ENCODE measurements around the gene CEBPA. TPM values are rescaled to one million over a fixed set of nuclear protein-coding genes. Genes with fewer than 3 reads are reported as not detected.

Gene CEBPA
- total RNA-seq, 5 donors from 2014 or later (not counting 1 experiment from before 2014, with no cell fraction given): 1.1 to 2.1 (median 1.8) TPM

- Mint-ChIP-seq H3K4me3 (no peak overlapping the region), H3K9me3 (no peaks in the 10 kb centered on the region), H3K4me1 (peaks cover 9 to 15% (median 10%) of the 10 kb centered on the region in 3 donors), H3K27me3 (no peaks in the 10 kb centered on the region), H3K27ac (no peak overlapping the region), H3K36me3 (no peaks in the 10 kb centered on the region)
- DNase-seq (no peak), ATAC-seq (replicated peaks in 1 of 4) (no peak)
- WGBS (ENCODE audit: insufficient coverage): 84% methylated on average over 3 of the region's 4 CpGs
- H3K4me1 ChIP-seq (ENCODE audit: control insufficient read depth in 1 of 2, extremely low read depth in 1 of 2, insufficient read depth in 2 of 2, low read length in 2 of 2): peaks cover 0 to 21% of the 10 kb centered on the region in 2 experiments
- POLR2A ChIA-PET: no interaction called here
- CTCF ChIA-PET: interaction anchor here in 1 of 2 donors (0.6 kb wide), 2 partner anchors 709 to 823 kb away, joined by 3 read pairs; no protein-coding TSS in a partner anchor
- no peak overlapping the region for H3K4me3 ChIP-seq (ENCODE audit: control insufficient read depth in 1 of 2, extremely low read depth in 1 of 2, low read length in 1 of 2)
- no peaks in the 10 kb centered on the region for H3K36me3 ChIP-seq (ENCODE audit: control insufficient read depth in 2 of 2, extremely low read depth in 1 of 2, insufficient read depth in 1 of 2, low read length in 1 of 2)
- no peak overlapping the region for H3K27ac ChIP-seq (ENCODE audit: low read length)
- H3K27me3 ChIP-seq (replicated peaks in 1 of 2; ENCODE audit: control insufficient read depth in 2 of 2, extremely low read depth in 1 of 2, insufficient read depth in 2 of 2, low read length in 1 of 2): peaks cover 0 to 18% of the 10 kb centered on the region in 2 experiments
- H3K9me3 ChIP-seq: no peaks in the 10 kb centered on the region
Measured at GRCh38 chr19:33278023-33278402, 24.3 kb downstream of the CEBPA start.

DNA sequence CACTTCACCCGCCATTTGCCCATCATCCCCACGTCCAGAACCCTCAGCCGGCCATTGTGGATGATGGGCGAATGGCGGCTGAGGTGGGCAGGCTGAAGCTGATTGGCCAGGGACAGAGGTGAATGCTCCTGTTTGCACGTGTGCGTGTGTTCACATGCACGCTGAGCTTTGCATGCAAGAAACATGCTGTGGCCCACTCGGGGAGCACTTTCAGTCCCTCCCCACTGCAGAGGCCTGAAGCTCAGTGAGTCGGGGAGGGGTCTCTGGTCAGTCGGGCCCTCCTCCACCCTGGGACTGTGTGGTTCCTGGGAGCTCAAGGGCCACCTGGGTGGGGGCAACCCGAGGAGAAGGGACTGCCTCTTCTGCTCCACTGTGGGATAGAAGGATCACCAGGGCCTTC is 24.9 kb downstream of the CEBPA start:
- no peak overlapping the region for H3K4me3 ChIP-seq (ENCODE audit: control insufficient read depth in 1 of 2, extremely low read depth in 1 of 2, low read length in 1 of 2)
- ChIA-PET CTCF (interaction anchor here in 1 of 2 donors (0.6 kb wide), 2 partner anchors 708 to 824 kb away, joined by 3 read pairs; no protein-coding TSS in a partner anchor), POLR2A (no interaction called here)
- H3K36me3 Mint-ChIP-seq: no peaks in the 10 kb centered on the region
- no peaks in the 10 kb centered on the region for H3K36me3 ChIP-seq (ENCODE audit: control insufficient read depth in 2 of 2, extremely low read depth in 1 of 2, insufficient read depth in 1 of 2, low read length in 1 of 2)
- peaks cover 0 to 21% of the 10 kb centered on the region in 2 experiments for H3K4me1 ChIP-seq (ENCODE audit: control insufficient read depth in 1 of 2, extremely low read depth in 1 of 2, insufficient read depth in 2 of 2, low read length in 2 of 2)
- no peak overlapping the region for H3K27ac ChIP-seq (ENCODE audit: low read length)
- peaks cover 9 to 17% (median 10%) of the 10 kb centered on the region in 3 donors for H3K4me1 Mint-ChIP-seq
- no peak overlapping the region for H3K4me3 Mint-ChIP-seq
- H3K9me3 ChIP-seq: no peaks in the 10 kb centered on the region
- ATAC-seq (replicated peaks in 1 of 4) (no peak), DNase-seq (no peak)
- H3K27ac Mint-ChIP-seq: no peak overlapping the region
- H3K27me3 ChIP-seq (replicated peaks in 1 of 2; ENCODE audit: control insufficient read depth in 2 of 2, extremely low read depth in 1 of 2, insufficient read depth in 2 of 2, low read length in 1 of 2): peaks cover 0 to 18% of the 10 kb centered on the region in 2 experiments
- 82% methylated on average over 9 of the region's 12 CpGs for WGBS (ENCODE audit: insufficient coverage)
- no peaks in the 10 kb centered on the region for H3K9me3 Mint-ChIP-seq
- no peaks in the 10 kb centered on the region for H3K27me3 Mint-ChIP-seq

DNA sequence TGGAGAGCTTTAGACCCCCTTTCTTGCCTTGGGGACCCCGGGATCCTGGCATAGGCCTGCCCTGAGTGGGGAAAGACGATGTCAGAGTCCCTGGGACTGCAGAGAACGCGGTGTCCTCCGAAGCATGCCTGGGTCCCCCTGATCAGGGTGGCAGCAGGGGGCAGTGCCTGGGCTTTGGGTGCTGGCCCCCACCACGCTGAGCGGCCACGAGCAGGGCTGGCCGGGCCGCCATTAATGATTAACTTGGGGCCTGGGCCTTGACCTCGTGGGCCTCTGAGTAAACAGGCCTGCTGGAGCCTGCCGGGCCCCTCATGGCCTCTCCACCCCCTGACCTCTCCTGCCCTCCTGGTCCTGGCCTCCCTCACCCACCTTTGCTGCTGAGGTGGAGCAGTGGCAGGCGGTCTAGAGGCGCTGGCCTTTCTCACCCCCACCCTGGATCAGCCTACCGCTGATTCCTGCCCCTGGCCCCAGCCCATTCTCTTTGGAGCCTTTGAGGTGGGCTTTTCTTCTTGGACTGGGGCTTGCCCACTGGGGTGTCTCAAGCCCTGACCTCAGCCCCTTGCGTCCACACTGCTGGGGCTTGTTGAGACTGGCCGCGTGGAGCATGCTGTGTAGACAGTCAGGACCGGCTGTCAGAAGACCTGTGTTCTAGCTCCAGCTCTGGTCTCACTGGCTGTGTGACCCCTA is 26.3 kb downstream of the CEBPA start:
- no peak for ATAC-seq (replicated peaks in 1 of 4)
- Mint-ChIP-seq H3K4me1 (peaks cover 9 to 17% (median 10%) of the 10 kb centered on the region in 3 donors), H3K36me3 (no peaks in the 10 kb centered on the region), H3K27ac (no peak overlapping the region), H3K27me3 (no peaks in the 10 kb centered on the region), H3K4me3 (no peak overlapping the region), H3K9me3 (no peaks in the 10 kb centered on the region)
- ChIA-PET CTCF (no interaction called here), POLR2A (no interaction called here)
- no peak for DNase-seq
- Histone ChIP-seq H3K27me3 (replicated peaks in 1 of 2; ENCODE audit: control insufficient read depth in 2 of 2, extremely low read depth in 1 of 2, insufficient read depth in 2 of 2, low read length in 1 of 2) (peaks cover 0 to 13% of the 10 kb centered on the region in 2 experiments), H3K9me3 (no peaks in the 10 kb centered on the region), H3K27ac (ENCODE audit: low read length) (no peak overlapping the region), H3K36me3 (ENCODE audit: control insufficient read depth in 2 of 2, extremely low read depth in 1 of 2, insufficient read depth in 1 of 2, low read length in 1 of 2) (no peaks in the 10 kb centered on the region), H3K4me1 (ENCODE audit: control insufficient read depth in 1 of 2, extremely low read depth in 1 of 2, insufficient read depth in 2 of 2, low read length in 2 of 2) (peaks cover 0 to 21% of the 10 kb centered on the region in 2 experiments), H3K4me3 (ENCODE audit: control insufficient read depth in 1 of 2, extremely low read depth in 1 of 2, low read length in 1 of 2) (no peak overlapping the region)
- 95% methylated on average over 16 of the region's 19 CpGs for WGBS (ENCODE audit: insufficient coverage)

DNA sequence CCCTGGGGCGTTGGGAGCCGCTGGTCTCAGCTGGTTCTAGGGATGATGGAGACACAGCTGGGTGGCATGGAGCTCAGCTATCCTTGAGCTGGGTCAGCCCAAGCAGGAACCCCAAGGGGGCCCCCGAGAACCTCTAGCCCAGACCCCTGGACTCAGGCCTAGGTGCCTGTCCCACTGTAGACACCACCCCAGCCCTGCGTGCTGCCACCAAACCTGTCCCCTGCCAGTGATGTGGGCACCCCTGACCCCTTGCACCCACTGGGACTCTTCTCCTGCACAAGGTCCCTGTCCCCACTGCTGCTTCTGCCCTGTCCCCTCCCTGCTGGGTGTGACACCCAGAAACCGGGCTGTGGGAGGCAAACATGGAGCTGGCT is 26.8 kb downstream of the CEBPA start:
- H3K4me1 ChIP-seq (ENCODE audit: control insufficient read depth in 1 of 2, extremely low read depth in 1 of 2, insufficient read depth in 2 of 2, low read length in 2 of 2): peaks cover 0 to 17% of the 10 kb centered on the region in 2 experiments
- DNase-seq: no peak
- Mint-ChIP-seq H3K27me3 (no peaks in the 10 kb centered on the region), H3K4me1 (peaks cover 7 to 15% (median 8%) of the 10 kb centered on the region in 3 donors), H3K27ac (no peak overlapping the region), H3K4me3 (no peak overlapping the region), H3K36me3 (no peaks in the 10 kb centered on the region), H3K9me3 (no peaks in the 10 kb centered on the region)
- ChIA-PET POLR2A (no interaction called here), CTCF (no interaction called here)
- 96% methylated on average over 5 of the region's 5 CpGs for WGBS (ENCODE audit: insufficient coverage)
- ATAC-seq (replicated peaks in 1 of 4): no peak
- H3K9me3 ChIP-seq: no peaks in the 10 kb centered on the region
- no peak overlapping the region for H3K27ac ChIP-seq (ENCODE audit: low read length)
- no peak overlapping the region for H3K4me3 ChIP-seq (ENCODE audit: control insufficient read depth in 1 of 2, extremely low read depth in 1 of 2, low read length in 1 of 2)
- peaks cover 0 to 8% of the 10 kb centered on the region in 2 experiments for H3K27me3 ChIP-seq (replicated peaks in 1 of 2; ENCODE audit: control insufficient read depth in 2 of 2, extremely low read depth in 1 of 2, insufficient read depth in 2 of 2, low read length in 1 of 2)
- H3K36me3 ChIP-seq (ENCODE audit: control insufficient read depth in 2 of 2, extremely low read depth in 1 of 2, insufficient read depth in 1 of 2, low read length in 1 of 2): no peaks in the 10 kb centered on the region

GRCh38 chr19:33274663-33275558 is 27.4 kb downstream of the CEBPA start:
- Histone ChIP-seq H3K4me3 (ENCODE audit: control insufficient read depth in 1 of 2, extremely low read depth in 1 of 2, low read length in 1 of 2) (no peak overlapping the region), H3K27me3 (replicated peaks in 1 of 2; ENCODE audit: control insufficient read depth in 2 of 2, extremely low read depth in 1 of 2, insufficient read depth in 2 of 2, low read length in 1 of 2) (peaks cover 0 to 11% of the 10 kb centered on the region in 2 experiments), H3K27ac (ENCODE audit: low read length) (no peak overlapping the region), H3K36me3 (ENCODE audit: control insufficient read depth in 2 of 2, extremely low read depth in 1 of 2, insufficient read depth in 1 of 2, low read length in 1 of 2) (no peaks in the 10 kb centered on the region), H3K4me1 (ENCODE audit: control insufficient read depth in 1 of 2, extremely low read depth in 1 of 2, insufficient read depth in 2 of 2, low read length in 2 of 2) (peaks cover 0 to 12% of the 10 kb centered on the region in 2 experiments), H3K9me3 (no peaks in the 10 kb centered on the region)
- H3K27me3 Mint-ChIP-seq: no peaks in the 10 kb centered on the region
- H3K4me3 Mint-ChIP-seq: no peak overlapping the region
- H3K36me3 Mint-ChIP-seq: no peaks in the 10 kb centered on the region
- ATAC-seq (replicated peaks in 1 of 4) (no peak), DNase-seq (no peak)
- WGBS (ENCODE audit: insufficient coverage): 91% methylated on average over 14 of the region's 17 CpGs
- POLR2A ChIA-PET: no interaction called here
- no peak overlapping the region for H3K27ac Mint-ChIP-seq
- H3K4me1 Mint-ChIP-seq: peaks cover under 1 to 9% (median 4%) of the 10 kb centered on the region in 3 donors
- CTCF ChIA-PET: interaction anchor here in 1 of 2 donors (0.6 kb wide), 1 partner anchor 148 kb away, joined by 3 read pairs; no protein-coding TSS in a partner anchor
- no peaks in the 10 kb centered on the region for H3K9me3 Mint-ChIP-seq

DNA sequence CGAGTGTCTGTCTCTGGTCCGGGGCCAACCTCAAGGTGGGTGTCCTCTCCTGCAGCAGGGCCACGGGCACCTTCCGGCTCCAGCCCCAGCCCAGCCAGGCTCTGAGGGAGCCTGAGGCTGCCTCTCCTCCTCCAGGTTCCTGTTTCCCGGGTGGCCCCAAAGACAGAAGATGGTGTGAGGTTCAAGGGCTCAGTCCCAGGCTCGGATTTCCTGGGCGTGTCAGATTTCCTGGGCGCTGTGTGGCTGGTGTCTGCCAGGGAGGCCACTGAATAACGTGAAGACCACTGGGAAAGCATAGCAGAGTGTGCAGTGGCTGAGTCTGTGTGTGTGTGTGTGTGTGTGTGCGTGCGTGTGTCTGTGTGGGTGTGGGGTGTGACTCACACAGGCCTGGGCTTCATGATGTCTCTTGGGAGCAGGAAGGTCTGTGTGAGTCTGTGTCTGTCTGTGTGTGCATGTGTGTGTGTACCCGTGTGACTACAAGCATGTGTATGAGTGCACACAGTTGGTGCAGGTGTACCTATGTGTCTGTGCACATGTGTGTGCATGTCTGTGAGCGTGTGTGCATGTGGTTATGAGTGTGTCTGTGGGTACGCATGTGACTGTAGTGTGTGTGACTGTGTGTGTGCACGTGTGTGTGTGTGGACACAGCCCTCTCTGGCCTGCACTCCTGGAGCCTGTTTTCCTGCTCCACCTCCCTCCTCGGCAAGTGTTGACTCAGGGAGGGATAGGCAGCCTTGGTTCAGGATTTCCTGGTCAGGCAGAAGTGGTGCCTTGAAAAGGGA is 28.3 kb downstream of the CEBPA start:
- Histone ChIP-seq H3K36me3 (ENCODE audit: control insufficient read depth in 2 of 2, extremely low read depth in 1 of 2, insufficient read depth in 1 of 2, low read length in 1 of 2) (no peaks in the 10 kb centered on the region), H3K4me1 (ENCODE audit: control insufficient read depth in 1 of 2, extremely low read depth in 1 of 2, insufficient read depth in 2 of 2, low read length in 2 of 2) (peaks cover 0 to 6% of the 10 kb centered on the region in 2 experiments), H3K9me3 (no peaks in the 10 kb centered on the region), H3K4me3 (ENCODE audit: control insufficient read depth in 1 of 2, extremely low read depth in 1 of 2, low read length in 1 of 2) (no peak overlapping the region), H3K27me3 (replicated peaks in 1 of 2; ENCODE audit: control insufficient read depth in 2 of 2, extremely low read depth in 1 of 2, insufficient read depth in 2 of 2, low read length in 1 of 2) (peaks cover 0 to 18% of the 10 kb centered on the region in 2 experiments), H3K27ac (ENCODE audit: low read length) (no peak overlapping the region)
- Mint-ChIP-seq H3K36me3 (no peaks in the 10 kb centered on the region), H3K4me3 (no peak overlapping the region), H3K27me3 (no peaks in the 10 kb centered on the region), H3K4me1 (peaks cover 0 to 9% (median 4%) of the 10 kb centered on the region in 3 donors), H3K9me3 (no peaks in the 10 kb centered on the region), H3K27ac (no peak overlapping the region)
- ATAC-seq (replicated peaks in 1 of 4): peak in 1 of 4 experiments; percentile 29
- 52% methylated on average over 15 of the region's 16 CpGs for WGBS (ENCODE audit: insufficient coverage)
- CTCF ChIA-PET: no interaction called here
- POLR2A ChIA-PET: no interaction called here
- DNase-seq: peak in 1 of 35 experiments; percentile 16

All from T-cell (primary cell).